Astrocyte (in vitro differentiated cells and primary cell): ENCODE measurements around the gene TNFRSF25.

Source experiments
- CTCF ChIP-seq: IDR thresholded peaks from 2 replicates; pipeline ENCODE4 v1.5.1; 2011; ENCODE audit warnings: low read depth, mild to moderate bottlenecking, inconsistent platforms, low read length, moderate library complexity; ENCODE audit not compliant: insufficient read depth
- EZH2 ChIP-seq: IDR thresholded peaks from 2 replicates; pipeline ENCODE4 v1.6.1; 2012; ENCODE audit warnings: mild to moderate bottlenecking, low read length, inconsistent platforms; ENCODE audit not compliant: insufficient read depth

GRCh38 chr1:6467224-6467623, 1.3 kb upstream of the TNFRSF25 start:
- TF ChIP-seq CTCF (no peak), EZH2 (no peak)
